SK-N-SH treated with all-trans-retinoic acid at 6 μM for 48 hours (cell line): Measurements from ENCODE around the gene CNOT10.
"Not testable (repeated sequence)": the region's sequence is repeated elsewhere in the genome, so short reads cannot be mapped to it uniquely, and the experiment has no call there.

Source experiments
- ATAC-seq: fragments of 200-7000 bp; cut with Tn5 transposase; 3 replicates; pipeline ENCODE4 v1.9.1; 2020; ENCODE audit warnings: mild to moderate bottlenecking, moderate library complexity
- ARNTL ChIP-seq: fragments of 450-650 bp; formaldehyde crosslinking; IDR thresholded peaks from 2 replicates; pipeline ENCODE4 v1.5.0; 2020; ENCODE audit warnings: low read depth, mild to moderate bottlenecking, moderate library complexity, borderline replicate concordance
- BACH2 ChIP-seq: fragments of 250-450 bp; sonication (Bioruptor Pico); IDR thresholded peaks from 2 replicates; pipeline ENCODE4 v1.9.0; 2021; ENCODE audit warnings: mild to moderate bottlenecking, borderline replicate concordance
- CREB5 ChIP-seq: fragments of 250-450 bp; sonication (Bioruptor Pico); IDR thresholded peaks from 2 replicates; pipeline ENCODE4 v1.5.1; 2020; ENCODE audit warnings: low read depth, mild to moderate bottlenecking, moderate library complexity
- CSDC2 ChIP-seq: fragments of 250-450 bp; sonication (Bioruptor Pico); IDR thresholded peaks from 2 replicates; pipeline ENCODE4 v1.5.0; 2020; ENCODE audit warnings: mild to moderate bottlenecking, moderate library complexity
- CSRNP3 ChIP-seq: fragments of 250-450 bp; sonication (Bioruptor Pico); IDR thresholded peaks from 2 replicates; pipeline ENCODE4 v1.5.1; 2021; ENCODE audit warnings: mild to moderate bottlenecking, moderate library complexity
- ESRRG ChIP-seq: fragments of 250-450 bp; sonication (Bioruptor Pico); IDR thresholded peaks from 2 replicates; pipeline ENCODE4 v1.6.1; 2021; ENCODE audit warnings: mild to moderate bottlenecking
- GLIS3 ChIP-seq: fragments of 250-450 bp; sonication (Bioruptor Pico); IDR thresholded peaks from 2 replicates; pipeline ENCODE4 v1.5.0; 2020; ENCODE audit warnings: mild to moderate bottlenecking, moderate library complexity
- ISL1 ChIP-seq: fragments of 250-450 bp; sonication (Bioruptor Pico); IDR thresholded peaks from 2 replicates; pipeline ENCODE4 v2.1.2; 2022; ENCODE audit warnings: mild to moderate bottlenecking, moderate library complexity
- OSR1 ChIP-seq: fragments of 250-450 bp; sonication (Bioruptor Pico); IDR thresholded peaks from 2 replicates; pipeline ENCODE4 v1.8.0; 2022; ENCODE audit warnings: moderate library complexity, mild to moderate bottlenecking, inconsistent platforms
- PATZ1 ChIP-seq: fragments of 250-450 bp; sonication (Bioruptor Pico); IDR thresholded peaks from 2 replicates; pipeline ENCODE4 v1.8.0; 2020; ENCODE audit warnings: mild to moderate bottlenecking, moderate library complexity, borderline replicate concordance
- POU6F1 ChIP-seq: fragments of 250-450 bp; sonication (Bioruptor Pico); IDR thresholded peaks from 2 replicates; pipeline ENCODE4 v1.8.0; 2021; ENCODE audit warnings: low read depth, mild to moderate bottlenecking, moderate library complexity, borderline replicate concordance
- RARB ChIP-seq: fragments of 250-450 bp; sonication (Bioruptor Pico); IDR thresholded peaks from 2 replicates; pipeline ENCODE4 v1.8.0; 2021; ENCODE audit warnings: mild to moderate bottlenecking, moderate library complexity
- SNAI2 ChIP-seq: fragments of 250-450 bp; sonication (Bioruptor Pico); IDR thresholded peaks from 2 replicates; pipeline ENCODE4 v1.5.0; 2020; ENCODE audit warnings: mild to moderate bottlenecking, moderate library complexity
- TCF4 ChIP-seq: fragments of 250-450 bp; sonication (Bioruptor Pico); IDR thresholded peaks from 2 replicates; pipeline ENCODE4 v1.8.0; 2021; ENCODE audit warnings: mild to moderate bottlenecking, moderate library complexity, borderline replicate concordance
- TSHZ2 ChIP-seq: fragments of 250-450 bp; sonication (Bioruptor Pico); IDR thresholded peaks from 2 replicates; pipeline ENCODE4 v1.5.0; 2020; ENCODE audit warnings: mild to moderate bottlenecking, moderate library complexity
- ZC3H10 ChIP-seq: fragments of 250-450 bp; sonication (Bioruptor Pico); IDR thresholded peaks from 2 replicates; pipeline ENCODE4 v1.5.1; 2021; ENCODE audit warnings: mild to moderate bottlenecking, moderate library complexity
- ZFP3 ChIP-seq: fragments of 250-450 bp; sonication (Bioruptor Pico); IDR thresholded peaks from 2 replicates; pipeline ENCODE4 v1.5.0; 2020; ENCODE audit warnings: mild to moderate bottlenecking, moderate library complexity
- ZNF565 ChIP-seq: fragments of 450-650 bp; formaldehyde crosslinking; conservative IDR thresholded peaks from 2 replicates; pipeline ENCODE4 v1.5.0; 2020; ENCODE audit warnings: low read depth, mild to moderate bottlenecking, moderate library complexity
- ZNF70 ChIP-seq: fragments of 450-650 bp; formaldehyde crosslinking; IDR thresholded peaks from 2 replicates; pipeline ENCODE4 v1.5.0; 2020; ENCODE audit warnings: mild to moderate bottlenecking, moderate library complexity
- ZNF8 ChIP-seq: fragments of 450-650 bp; formaldehyde crosslinking; IDR thresholded peaks from 2 replicates; pipeline ENCODE4 v1.5.0; 2020; ENCODE audit warnings: mild to moderate bottlenecking, moderate library complexity

Gene CNOT10

GRCh38 chr3:32667072-32667582, 17.9 kb upstream of the CNOT10 start:
- TF ChIP-seq RARB, result no peak
- no peak for ATAC-seq

GRCh38 chr3:32669226-32669625, 15.8 kb upstream of the CNOT10 start:
- not testable (repeated sequence) for ATAC-seq

- ATAC-seq, result not testable (repeated sequence)
Observed at GRCh38 chr3:32673730-32674129, 11.3 kb upstream of the CNOT10 start.

GRCh38 chr3:32675164-32675563, 9.8 kb upstream of the CNOT10 start:
- no peak for TF ChIP-seq ZNF8 (CRISPR knock-in tag)
- no peak for TF ChIP-seq RARB
- no peak for TF ChIP-seq PATZ1 (CRISPR knock-in tag)
- TF ChIP-seq BACH2 (CRISPR knock-in tag), result no peak
- no peak for TF ChIP-seq TCF4 (CRISPR knock-in tag)
- no peak for TF ChIP-seq ZFP3 (CRISPR knock-in tag)
- TF ChIP-seq ZNF70, result no peak
- TF ChIP-seq GLIS3 (CRISPR knock-in tag), result no peak
- TF ChIP-seq ZNF565 (CRISPR knock-in tag), result no peak
- TF ChIP-seq CSRNP3, result no peak
- TF ChIP-seq TSHZ2 (CRISPR knock-in tag), result no peak
- no peak for TF ChIP-seq SNAI2 (CRISPR knock-in tag)
- no peak for TF ChIP-seq ESRRG
- no peak for TF ChIP-seq ISL1
- no peak for TF ChIP-seq POU6F1 (CRISPR knock-in tag)
- no peak for TF ChIP-seq ZC3H10 (CRISPR knock-in tag)
- TF ChIP-seq ARNTL (CRISPR knock-in tag), result no peak
- TF ChIP-seq CREB5, result no peak
- TF ChIP-seq OSR1, result no peak
- ATAC-seq, result no peak

- TF ChIP-seq ZFP3 (CRISPR knock-in tag) (no peak), ZC3H10 (CRISPR knock-in tag) (no peak), ZNF565 (CRISPR knock-in tag) (no peak), ARNTL (CRISPR knock-in tag) (no peak), ESRRG (no peak), POU6F1 (CRISPR knock-in tag) (no peak), GLIS3 (CRISPR knock-in tag) (no peak), TCF4 (CRISPR knock-in tag) (no peak), BACH2 (CRISPR knock-in tag) (no peak), ZNF8 (CRISPR knock-in tag) (no peak), SNAI2 (CRISPR knock-in tag) (no peak), ISL1 (no peak), CSDC2 (CRISPR knock-in tag) (no peak)
- no peak for ATAC-seq
Observed at GRCh38 chr3:32675650-32676049, 9.3 kb upstream of the CNOT10 start.
